ENCODE measurements around the gene ZNF609. TPM values are rescaled to one million over a fixed set of nuclear protein-coding genes. Genes with fewer than 3 reads are reported as not detected.
"Not testable (repeated sequence)": the region's sequence is repeated elsewhere in the genome, so short reads cannot be mapped to it uniquely, and the experiment has no call there.

ZNF609 gene
- total RNA-seq, 2 experiments from 2014 or later: 30.0 to 34.1 TPM

GRCh38 chr15:64633332-64633731 lies 173.0 kb downstream of the ZNF609 start:
- Mint-ChIP-seq H3K9me3 (peaks cover 6% of the 10 kb centered on the region), H3K27ac (peak overlapping the region; percentile 3), H3K36me3 (ENCODE audit: low read depth) (peaks cover 30% of the 10 kb centered on the region), H3K4me3 (no peak overlapping the region), H3K27me3 (no peaks in the 10 kb centered on the region), H3K4me1 (peaks cover 38% of the 10 kb centered on the region)
- no peak for DNase-seq
- ChIA-PET CTCF (interaction anchor here (0.8 to 3.8 kb wide), 3 partner anchors 9 to 19 kb away, joined by 4 to 20 read pairs (median 4); no protein-coding TSS in a partner anchor), POLR2A (interaction anchor here (1.2 to 3.8 kb wide), 7 partner anchors 10 to 261 kb away, joined by 3 to 29 read pairs (median 7); partner anchors contain the start of gene ZNF609)

- CTCF ChIA-PET: interaction anchor here (0.8 to 3.8 kb wide), 8 partner anchors 9 to 37 kb away, joined by 3 to 20 read pairs (median 4); no protein-coding TSS in a partner anchor
- Mint-ChIP-seq H3K9me3 (peaks cover 6% of the 10 kb centered on the region), H3K36me3 (ENCODE audit: low read depth) (peaks cover 27% of the 10 kb centered on the region), H3K27me3 (no peaks in the 10 kb centered on the region), H3K4me3 (peak overlapping the region; percentile 9), H3K4me1 (peaks cover 36% of the 10 kb centered on the region), H3K27ac (peak overlapping the region; percentile 69)
- POLR2A ChIA-PET: interaction anchor here (0.8 to 3.8 kb wide), 13 partner anchors 9 to 260 kb away, joined by 3 to 29 read pairs (median 5); partner anchors contain the start of genes TRIP4 and ZNF609
- peak; percentile 68 for DNase-seq
Observed at GRCh38 chr15:64634027-64634426, 173.6 kb downstream of the ZNF609 start.

GRCh38 chr15:64634576-64635498 lies 174.5 kb downstream of the ZNF609 start:
- peaks cover 42% of the 10 kb centered on the region for H3K4me1 Mint-ChIP-seq
- H3K27ac Mint-ChIP-seq: peak overlapping the region; percentile 69
- peak; percentile 54 for DNase-seq
- H3K9me3 Mint-ChIP-seq: peaks cover 6% of the 10 kb centered on the region
- peak overlapping the region; percentile 9 for H3K4me3 Mint-ChIP-seq
- ChIA-PET CTCF (interaction anchor here (0.8 to 3.8 kb wide), 8 partner anchors 8 to 38 kb away, joined by 3 to 20 read pairs (median 4); no protein-coding TSS in a partner anchor), POLR2A (interaction anchor here (0.6 to 3.8 kb wide), 19 partner anchors 8 to 259 kb away, joined by 3 to 29 read pairs (median 4); partner anchors contain the start of genes TRIP4 and ZNF609)
- peaks cover 32% of the 10 kb centered on the region for H3K36me3 Mint-ChIP-seq (ENCODE audit: low read depth)
- H3K27me3 Mint-ChIP-seq: no peaks in the 10 kb centered on the region

- POLR2A ChIA-PET: interaction anchor here (0.8 to 3.8 kb wide), 7 partner anchors 12 to 248 kb away, joined by 3 to 29 read pairs (median 3); partner anchors contain the start of gene TRIP4
- H3K9me3 Mint-ChIP-seq: peaks cover 6% of the 10 kb centered on the region
- no peak overlapping the region for H3K4me3 Mint-ChIP-seq
- peaks cover 50% of the 10 kb centered on the region for H3K4me1 Mint-ChIP-seq
- no peak overlapping the region for H3K27ac Mint-ChIP-seq
- CTCF ChIA-PET: interaction anchor here (0.5 to 3.8 kb wide), 4 partner anchors 9 to 266 kb away, joined by 3 to 20 read pairs (median 4); no protein-coding TSS in a partner anchor
- no peaks in the 10 kb centered on the region for H3K27me3 Mint-ChIP-seq
- H3K36me3 Mint-ChIP-seq (ENCODE audit: low read depth): peaks cover 30% of the 10 kb centered on the region
- DNase-seq: no peak
Observed at GRCh38 chr15:64635499-64636495, 175.4 kb downstream of the ZNF609 start.

- Mint-ChIP-seq H3K4me1 (peaks cover 53% of the 10 kb centered on the region), H3K27me3 (no peaks in the 10 kb centered on the region), H3K36me3 (ENCODE audit: low read depth) (peaks cover 26% of the 10 kb centered on the region), H3K4me3 (no peak overlapping the region), H3K27ac (no peak overlapping the region), H3K9me3 (peaks cover 6% of the 10 kb centered on the region)
- POLR2A ChIA-PET: interaction anchor here (1.5 to 3.8 kb wide), 2 partner anchors 15 to 249 kb away, joined by 3 to 29 read pairs; partner anchors contain the start of gene TRIP4
- CTCF ChIA-PET: interaction anchor here (0.8 to 3.8 kb wide), 2 partner anchors 16 to 91 kb away, joined by 3 to 20 read pairs; no protein-coding TSS in a partner anchor
- no peak for DNase-seq
Observed at GRCh38 chr15:64636556-64636955, 176.2 kb downstream of the ZNF609 start.

- H3K4me3 Mint-ChIP-seq: no peak overlapping the region
- no peak overlapping the region for H3K27ac Mint-ChIP-seq
- peaks cover 6% of the 10 kb centered on the region for H3K9me3 Mint-ChIP-seq
- no peak for DNase-seq
- POLR2A ChIA-PET: interaction anchor here (1.5 to 3.8 kb wide), 2 partner anchors 14 to 250 kb away, joined by 3 to 29 read pairs; partner anchors contain the start of gene TRIP4
- H3K27me3 Mint-ChIP-seq: no peaks in the 10 kb centered on the region
- CTCF ChIA-PET: no interaction called here
- H3K36me3 Mint-ChIP-seq (ENCODE audit: low read depth): peaks cover 31% of the 10 kb centered on the region
- peaks cover 56% of the 10 kb centered on the region for H3K4me1 Mint-ChIP-seq
Observed at GRCh38 chr15:64637412-64637811, 177.0 kb downstream of the ZNF609 start.

DNA sequence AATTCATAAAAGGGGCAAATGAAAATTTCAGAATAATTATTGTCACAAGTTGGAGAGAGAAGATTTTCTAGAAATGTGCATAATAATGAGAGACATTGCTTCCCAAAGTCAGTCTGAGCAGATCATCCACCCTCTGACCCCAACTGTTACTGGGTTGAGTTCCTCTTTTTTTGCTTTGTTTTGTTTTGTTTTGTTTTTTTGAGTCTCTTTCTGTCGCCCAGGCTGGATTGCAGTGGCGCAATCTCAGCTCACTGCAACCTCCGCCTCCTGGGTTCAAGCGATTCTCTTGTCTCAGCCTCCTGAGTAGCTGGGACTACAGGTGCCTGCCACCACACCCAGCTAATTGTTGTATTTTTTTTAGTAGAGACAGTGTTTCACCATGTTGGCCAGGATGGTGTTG lies 179.4 kb downstream of the ZNF609 start:
- CTCF ChIA-PET: not testable (repeated sequence)
- H3K4me1 Mint-ChIP-seq: peaks cover 47% of the 10 kb centered on the region

DNA sequence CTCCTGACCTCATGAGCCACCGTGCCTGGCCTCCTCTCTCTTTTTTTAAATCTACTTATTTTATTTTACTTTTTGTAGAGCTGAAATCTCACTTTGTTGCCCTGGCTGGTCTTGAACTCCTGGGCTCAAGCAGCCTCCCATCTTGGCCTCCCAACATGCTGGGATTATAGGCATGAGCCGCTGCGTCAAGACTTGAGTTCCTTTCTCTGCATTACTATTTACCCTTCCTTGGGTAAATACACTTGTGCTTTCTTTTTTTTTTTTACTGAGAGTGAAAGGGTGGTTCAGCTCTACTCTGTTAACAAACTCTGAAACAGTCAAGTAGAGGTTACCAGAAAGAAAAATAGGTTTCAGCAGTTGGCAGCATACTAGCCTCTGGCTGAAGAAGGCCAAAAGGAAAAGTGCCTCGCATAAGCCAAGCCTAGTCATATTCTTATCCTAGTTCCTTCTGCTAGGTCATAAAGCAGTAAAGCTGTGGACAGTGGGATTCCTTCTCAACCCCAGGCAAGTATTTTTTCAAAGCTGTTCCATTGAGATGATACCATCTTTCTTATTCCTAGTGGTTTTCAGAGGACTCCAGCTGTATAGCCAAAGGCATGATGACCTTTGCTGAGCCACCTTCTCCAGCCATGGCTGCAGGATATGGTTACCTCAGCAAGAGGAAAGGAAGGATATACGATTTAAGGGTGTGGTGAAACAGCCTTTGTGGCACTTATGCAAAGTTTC lies 179.9 kb downstream of the ZNF609 start:
- CTCF ChIA-PET: no interaction called here
- Mint-ChIP-seq H3K36me3 (ENCODE audit: low read depth) (peaks cover 40% of the 10 kb centered on the region), H3K27me3 (no peaks in the 10 kb centered on the region), H3K27ac (peak overlapping the region; percentile 16), H3K4me1 (peaks cover 41% of the 10 kb centered on the region), H3K9me3 (peaks cover 6% of the 10 kb centered on the region), H3K4me3 (no peak overlapping the region)
- POLR2A ChIA-PET: interaction anchor here (1.0 kb wide), 1 partner anchor 11 kb away, joined by 3 read pairs; no protein-coding TSS in a partner anchor
- DNase-seq: no peak

More for the DNA sequence above, 179.4 kb downstream of the ZNF609 start:
- H3K27me3 Mint-ChIP-seq, H3K4me3 Mint-ChIP-seq, DNase-seq, H3K9me3 Mint-ChIP-seq: not testable (repeated sequence)
- H3K36me3 Mint-ChIP-seq (ENCODE audit: low read depth): peaks cover 38% of the 10 kb centered on the region
- H3K27ac Mint-ChIP-seq: peak overlapping the region; percentile 16
- POLR2A ChIA-PET: interaction anchor here (1.0 kb wide), 1 partner anchor 10 kb away, joined by 3 read pairs; no protein-coding TSS in a partner anchor

GRCh38 chr15:64642875-64643274 lies 182.5 kb downstream of the ZNF609 start:
- POLR2A ChIA-PET: interaction anchor here (0.7 kb wide), 1 partner anchor 8 kb away, joined by 3 read pairs; no protein-coding TSS in a partner anchor
- CTCF ChIA-PET: interaction anchor here (1.4 kb wide), 2 partner anchors 9 to 11 kb away, joined by 4 to 5 read pairs; no protein-coding TSS in a partner anchor
- peaks cover 32% of the 10 kb centered on the region for H3K4me1 Mint-ChIP-seq
- DNase-seq: no peak
- no peaks in the 10 kb centered on the region for H3K9me3 Mint-ChIP-seq
- H3K27me3 Mint-ChIP-seq: no peaks in the 10 kb centered on the region
- no peak overlapping the region for H3K27ac Mint-ChIP-seq
- H3K4me3 Mint-ChIP-seq: no peak overlapping the region
- H3K36me3 Mint-ChIP-seq (ENCODE audit: low read depth): peaks cover 34% of the 10 kb centered on the region

- no peak for DNase-seq
- peaks cover 29% of the 10 kb centered on the region for H3K36me3 Mint-ChIP-seq (ENCODE audit: low read depth)
- H3K27me3 Mint-ChIP-seq: no peaks in the 10 kb centered on the region
- ChIA-PET POLR2A (interaction anchor here (0.9 to 1.5 kb wide), 3 partner anchors 10 to 264 kb away, joined by 3 to 9 read pairs (median 4); no protein-coding TSS in a partner anchor), CTCF (interaction anchor here (1.2 to 1.4 kb wide), 2 partner anchors 8 to 10 kb away, joined by 3 to 5 read pairs; no protein-coding TSS in a partner anchor)
- H3K4me1 Mint-ChIP-seq: peaks cover 30% of the 10 kb centered on the region
- H3K27ac Mint-ChIP-seq: no peak overlapping the region
- no peak overlapping the region for H3K4me3 Mint-ChIP-seq
- no peaks in the 10 kb centered on the region for H3K9me3 Mint-ChIP-seq
Observed at GRCh38 chr15:64643685-64644084, 183.3 kb downstream of the ZNF609 start.

- Mint-ChIP-seq H3K36me3 (ENCODE audit: low read depth) (peaks cover 24% of the 10 kb centered on the region), H3K4me1 (peaks cover 26% of the 10 kb centered on the region)
- not testable (repeated sequence) for H3K4me3 Mint-ChIP-seq, DNase-seq, H3K9me3 Mint-ChIP-seq, H3K27me3 Mint-ChIP-seq, H3K27ac Mint-ChIP-seq
- ChIA-PET POLR2A (interaction anchor here (0.9 to 1.5 kb wide), 4 partner anchors 9 to 265 kb away, joined by 3 to 9 read pairs (median 4); no protein-coding TSS in a partner anchor), CTCF (interaction anchor here (0.8 to 1.2 kb wide), 2 partner anchors 9 to 10 kb away, joined by 3 read pairs; no protein-coding TSS in a partner anchor)
Observed at GRCh38 chr15:64644811-64645210, 184.4 kb downstream of the ZNF609 start.

All from activated CD4-positive, alpha-beta memory T cell treated with anti-CD3 and anti-CD28 coated beads, Interleukin-2, amount 10 ng/mL, durations not matched to agents 7 days and 5 days (primary cell).